ENCODE data around the gene CHST8.
A peak's percentile ranks its signal among the peaks of the same experiment; 100 is the strongest.

The CHST8 gene

DNA sequence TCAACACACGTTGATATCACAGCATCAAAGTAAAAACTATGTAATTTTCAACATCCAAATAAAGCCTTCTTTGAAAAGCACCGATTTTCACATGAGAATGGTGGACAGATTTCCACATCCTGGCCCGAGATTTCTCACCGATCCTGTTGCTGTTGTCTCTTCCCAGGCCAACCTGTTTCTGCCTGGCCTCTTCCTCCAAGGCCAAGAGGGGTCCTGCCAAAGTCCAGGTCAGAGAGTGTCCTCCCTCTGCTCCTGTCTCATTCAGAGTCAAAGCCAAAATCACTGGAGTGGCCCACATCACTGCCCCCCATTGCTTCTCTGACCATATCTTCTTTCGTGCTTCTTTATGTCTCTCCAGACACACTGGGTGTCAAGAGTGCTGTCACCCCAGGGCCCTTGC is 49.5 kb downstream of the CHST8 start:
- no peak for DNase-seq

DNA sequence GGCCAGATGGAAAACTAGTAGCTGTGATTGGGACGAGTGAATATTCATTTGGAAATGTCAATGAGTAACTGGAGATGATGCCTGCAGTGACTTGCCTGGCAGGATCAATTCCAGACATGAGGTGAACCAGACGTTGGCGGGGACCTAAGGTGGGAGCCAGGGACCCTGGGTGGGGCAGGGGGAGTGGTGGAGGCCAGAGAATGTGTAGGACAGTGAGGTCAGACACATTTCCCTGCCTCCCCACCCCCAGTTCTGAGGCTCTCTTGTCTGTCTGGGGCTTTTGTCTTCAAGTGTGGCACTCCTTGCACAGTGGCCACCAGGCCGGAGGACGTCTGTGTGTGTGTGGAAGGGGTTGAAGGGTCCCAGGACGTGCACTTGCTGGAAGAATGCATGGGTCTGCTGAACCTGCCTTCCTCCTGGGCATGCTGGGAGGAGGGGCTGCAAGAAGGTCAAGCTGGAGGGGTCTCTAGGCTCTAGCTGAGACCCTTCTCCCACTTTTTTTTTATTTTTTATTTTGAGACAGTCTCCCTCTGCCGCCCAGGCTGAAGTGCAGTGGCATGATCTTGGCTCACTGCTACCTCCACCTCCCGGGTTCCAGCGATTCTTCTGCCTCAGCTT is 51.6 kb downstream of the CHST8 start:
- DNase-seq, result no peak

DNA sequence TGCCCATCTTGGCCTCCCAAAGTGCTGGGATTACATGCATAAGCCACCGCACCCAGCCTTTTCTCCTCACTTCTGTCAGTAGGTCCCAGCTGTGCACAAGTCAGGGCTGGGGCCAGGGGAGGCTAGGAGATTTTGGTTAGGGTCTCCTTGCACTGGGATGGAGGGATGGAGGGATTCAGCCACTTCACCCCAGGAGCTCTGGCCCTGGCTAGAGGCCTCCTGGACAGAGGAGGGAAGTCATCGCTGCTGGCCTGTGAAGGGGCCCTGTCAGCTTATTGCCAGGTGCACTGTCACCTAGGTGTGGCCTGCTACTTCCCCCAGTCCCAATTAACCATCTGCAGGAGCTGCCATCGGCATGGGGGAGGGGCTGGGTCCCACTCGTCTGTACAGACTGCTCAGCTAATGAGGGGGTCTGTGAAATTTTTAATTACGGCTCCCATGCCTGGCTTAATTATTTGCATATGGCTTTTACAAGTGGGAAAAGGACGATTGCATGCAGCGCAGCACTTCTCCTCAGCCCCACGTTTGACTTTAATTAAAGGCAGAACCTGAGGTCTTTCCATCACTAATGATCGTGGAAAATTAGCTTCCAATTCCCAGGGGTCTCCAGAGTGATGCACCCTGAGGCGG is 52.4 kb downstream of the CHST8 start:
- no peak for DNase-seq

DNA sequence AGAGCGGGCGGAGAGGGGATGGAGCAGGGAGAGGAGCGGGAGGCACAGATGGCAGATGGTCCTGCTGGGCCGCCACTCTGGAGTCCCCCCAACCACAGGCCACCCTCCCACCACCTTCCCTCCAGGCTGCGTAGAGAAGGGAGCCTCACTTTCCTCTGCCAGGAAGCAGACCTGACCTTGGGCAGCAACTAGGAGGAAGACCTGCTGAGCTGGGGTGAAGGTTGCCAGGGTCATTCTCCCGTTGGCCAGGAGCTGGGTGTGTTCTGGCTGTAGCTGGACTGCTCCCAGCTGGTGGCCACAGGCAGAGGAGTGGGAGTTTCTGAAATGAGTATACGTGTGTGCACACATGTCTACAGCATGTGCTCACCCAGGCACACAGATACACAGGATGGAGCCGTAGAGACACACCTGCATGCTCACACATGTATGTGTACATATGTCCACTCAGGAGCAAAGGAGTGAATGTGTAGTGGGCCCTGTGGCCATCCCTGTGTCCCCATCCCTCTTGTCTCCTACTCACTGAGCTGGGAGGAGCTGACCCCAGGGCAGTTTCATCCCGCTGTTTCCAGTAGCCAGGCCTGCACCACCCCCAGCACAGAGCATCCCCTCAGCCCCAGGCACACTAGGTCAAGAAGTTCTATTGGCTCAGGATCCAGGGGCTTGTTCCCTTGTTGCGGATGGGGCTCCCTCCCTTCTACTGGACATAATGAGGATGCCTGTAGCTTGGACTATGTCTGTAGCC is 53.0 kb downstream of the CHST8 start:
- no peak for DNase-seq

DNA sequence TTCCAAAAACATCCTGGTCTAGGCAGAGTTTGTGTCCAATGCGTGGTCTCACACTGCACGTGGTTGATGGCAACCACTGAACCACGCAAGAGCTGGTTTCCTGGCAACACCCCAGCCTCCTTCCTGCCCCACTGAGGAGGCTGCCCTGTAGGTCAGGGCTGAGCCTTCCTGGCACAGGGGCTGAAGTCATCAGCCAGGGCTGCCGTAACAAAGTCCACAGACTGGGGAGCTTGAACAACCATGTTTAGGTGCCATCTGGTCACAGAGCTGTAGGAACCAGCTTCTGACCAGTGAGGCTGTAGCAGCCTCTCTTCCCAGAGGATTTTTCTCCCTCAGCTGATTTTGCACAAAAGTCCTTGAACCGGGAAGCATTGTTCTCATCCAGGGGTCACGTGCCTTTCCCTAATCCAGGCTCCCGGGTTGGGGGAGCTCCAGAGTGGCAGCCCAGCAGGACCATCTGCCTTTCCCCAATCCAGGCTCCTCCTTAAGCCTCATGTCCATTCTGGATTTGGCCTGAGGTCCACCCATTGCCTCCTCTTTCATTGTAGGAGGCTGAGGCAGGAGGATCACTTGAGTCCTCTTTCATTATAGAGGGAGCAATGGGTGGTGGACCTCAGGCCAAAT is 53.9 kb downstream of the CHST8 start:
- DNase-seq, result no peak

GRCh38 chr19:33676999-33677665 is 55.4 kb downstream of the CHST8 start:
- DNase-seq, result no peak

- DNase-seq, result no peak
Observed at GRCh38 chr19:33677745-33678426, 56.1 kb downstream of the CHST8 start.

GRCh38 chr19:33678796-33679585 is 57.2 kb downstream of the CHST8 start:
- peak in 36 of 56 donors; percentile 3 to 62 (median 26) for DNase-seq

GRCh38 chr19:33679696-33680095 is 57.9 kb downstream of the CHST8 start:
- DNase-seq, result no peak

- DNase-seq, result no peak
Observed at GRCh38 chr19:33681081-33681680, 59.4 kb downstream of the CHST8 start.

GRCh38 chr19:33683881-33684537 is 62.3 kb downstream of the CHST8 start:
- peak in 3 of 56 donors; percentile 15 to 37 (median 26) for DNase-seq

DNA sequence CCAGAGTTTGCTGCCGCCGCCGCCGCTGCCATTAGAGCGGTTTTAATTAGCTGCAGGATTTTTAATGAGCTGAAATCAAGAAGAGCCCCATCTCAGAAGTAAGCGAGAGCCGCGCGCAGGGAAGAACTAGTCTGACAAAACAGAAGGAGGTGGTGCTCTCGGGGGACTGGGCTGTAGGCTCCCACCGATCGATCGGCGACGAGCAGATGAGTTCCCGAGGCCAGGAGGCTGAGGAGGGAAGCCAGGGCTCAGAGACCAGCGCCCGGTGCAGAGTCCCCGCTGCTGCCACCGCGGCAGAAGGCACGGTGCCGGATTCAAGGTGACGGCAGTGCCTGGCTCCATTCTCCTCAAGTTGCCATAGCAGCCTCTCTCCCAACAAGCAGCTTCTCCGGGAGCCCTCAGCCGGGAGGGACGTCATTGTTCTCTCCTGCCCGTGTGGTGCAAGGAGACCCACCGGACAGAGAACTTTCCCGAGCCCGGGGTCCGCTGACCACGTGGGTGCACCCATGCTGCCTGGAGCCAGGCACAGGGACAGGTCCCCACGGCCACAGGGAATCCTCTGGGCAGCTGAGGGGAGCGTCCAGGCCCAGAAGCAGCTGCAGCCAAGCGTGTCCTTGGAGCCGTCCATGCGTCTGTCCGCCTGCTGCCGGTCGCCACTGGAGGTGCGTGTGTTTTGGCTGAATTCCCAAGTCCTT is 62.9 kb downstream of the CHST8 start:
- DNase-seq, result peak in 4 of 56 donors; percentile 21 to 37 (median 28)

GRCh38 chr19:33685541-33685940 is 63.8 kb downstream of the CHST8 start:
- no peak for DNase-seq

DNA sequence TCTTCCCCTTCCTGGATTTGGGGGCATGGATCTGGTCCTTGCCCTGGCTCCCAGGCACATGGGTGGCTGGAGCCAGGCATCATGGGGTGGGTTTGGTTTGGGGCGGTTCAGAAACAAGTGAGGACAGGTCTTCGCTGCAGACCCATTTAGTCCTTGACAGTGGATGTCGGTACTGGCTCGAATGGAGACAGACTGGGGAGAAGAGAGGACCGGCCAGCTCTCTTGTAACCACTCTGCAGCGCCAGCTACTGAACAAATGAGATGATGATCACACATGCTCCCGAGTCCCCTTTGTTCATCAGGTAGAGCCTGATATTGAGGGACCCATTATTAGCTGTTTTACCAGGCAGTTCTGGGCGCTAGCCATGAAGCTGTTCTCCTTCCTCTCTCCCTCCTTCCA is 64.5 kb downstream of the CHST8 start:
- no peak for DNase-seq

DNA sequence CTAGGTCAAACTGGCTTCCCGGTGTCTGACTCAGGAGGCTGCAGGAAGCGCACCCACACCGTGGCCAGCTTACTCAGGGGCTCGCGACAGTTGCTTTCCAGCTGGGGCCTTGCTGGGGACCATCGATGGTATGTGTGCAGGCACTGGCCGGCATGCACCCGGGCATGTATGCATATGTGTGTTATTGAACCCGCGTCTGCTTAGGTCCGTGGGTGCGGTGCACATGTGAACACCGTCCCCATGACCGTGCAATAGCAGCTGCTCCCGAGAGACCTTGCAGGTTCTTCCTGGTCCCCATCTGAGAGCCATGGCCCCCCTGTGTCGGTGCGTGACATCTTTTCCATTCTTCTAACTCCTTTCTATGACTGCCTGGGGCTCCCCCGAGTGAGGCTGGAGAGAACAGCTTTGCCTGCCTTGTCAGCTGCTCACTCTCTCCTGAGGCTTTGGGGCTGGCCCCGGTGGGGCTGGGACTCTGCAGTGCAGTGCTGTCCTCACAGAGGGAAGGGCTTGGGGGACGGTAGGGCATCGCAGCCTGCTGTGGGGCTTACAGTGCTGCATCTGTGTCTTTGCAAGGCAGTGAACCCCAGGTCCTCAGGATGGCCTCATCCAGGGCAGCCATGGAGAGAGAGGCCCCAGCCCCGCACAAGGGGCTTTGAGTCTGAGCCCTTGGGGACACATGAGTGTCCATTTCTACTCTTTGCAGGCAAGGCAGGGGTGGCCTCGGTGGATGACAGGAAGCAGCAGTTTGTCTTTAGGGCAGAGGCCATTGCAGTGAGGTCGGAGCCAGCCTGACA is 65.1 kb downstream of the CHST8 start:
- DNase-seq, result no peak

DNA sequence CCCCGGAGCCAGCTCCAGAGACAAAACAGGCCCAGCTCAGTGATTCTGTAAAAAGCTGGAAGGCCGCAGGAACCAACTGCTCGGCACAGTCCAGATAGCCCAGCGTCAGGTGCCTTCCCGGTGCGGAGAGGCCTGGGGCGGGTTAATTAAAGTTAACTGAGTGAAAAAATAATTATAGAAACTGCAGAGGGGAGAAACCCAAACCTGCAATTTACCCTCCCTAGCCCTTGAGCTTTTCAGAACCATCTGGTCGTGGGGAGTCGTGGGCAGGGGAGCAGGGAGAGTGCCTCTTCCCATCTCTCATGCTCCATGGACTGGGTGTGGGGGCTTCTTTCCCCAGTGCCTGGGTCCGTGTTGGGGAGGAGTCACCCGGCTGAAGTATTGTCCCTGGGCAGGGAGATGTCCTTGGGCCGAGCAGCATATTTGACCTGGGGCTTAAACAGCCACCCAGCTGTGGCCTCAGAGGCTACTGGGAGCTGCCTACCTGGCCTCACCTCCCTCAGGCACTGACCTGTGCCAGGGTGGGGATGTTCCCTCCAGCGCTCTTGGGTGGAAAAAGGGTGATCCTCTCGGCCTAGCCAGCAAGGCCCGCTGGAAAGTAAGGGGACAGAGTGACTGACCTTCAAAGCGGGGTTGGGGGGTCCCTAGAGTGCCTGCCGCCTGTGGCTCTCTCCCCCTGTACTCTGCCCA is 65.9 kb downstream of the CHST8 start:
- DNase-seq, result no peak
